Ascending aorta (tissue), 2 donors: ENCODE measurements around the gene WDR49. TPM values are rescaled to one million over a fixed set of nuclear protein-coding genes. Genes with fewer than 3 reads are reported as not detected.

Experiments used
- DNase-seq, 2 donors: peaks; one replicate each; pipeline ENCODE4 v3.0.0-alpha.2; 2019; ENCODE audit warnings: low spot score in 2 of 2
- H3K27ac ChIP-seq, 2 donors: fragments of 200-600 bp; sonication (generic); one replicate each; pipeline ENCODE4 v1.5.1; 2016 to 2017; ENCODE audit warnings: mild to moderate bottlenecking in 1 of 2
- H3K27me3 ChIP-seq: fragments of 200-600 bp; sonication (generic); one replicate; pipeline ENCODE4 v1.5.1; 2017
- H3K36me3 ChIP-seq, 2 donors: fragments of 200-600 bp; sonication (generic); one replicate each; pipeline ENCODE4 v1.5.1; 2016
- H3K4me1 ChIP-seq, 2 donors: fragments of 200-600 bp; sonication (generic); one replicate each; pipeline ENCODE4 v1.5.1; 2016 to 2017; ENCODE audit warnings: mild to moderate bottlenecking in 1 of 2
- H3K4me3 ChIP-seq, 2 donors: fragments of 200-600 bp; sonication (generic); one replicate each; pipeline ENCODE4 v1.5.1; 2016 to 2017; ENCODE audit warnings: mild to moderate bottlenecking in 1 of 2
- H3K9me3 ChIP-seq, 2 donors: fragments of 200-600 bp; sonication (generic); one replicate each; pipeline ENCODE4 v1.5.1; 2016
- intact Hi-C: fragments of 100-400 bp; cut with DNase I; formaldehyde crosslinking; loops from one replicate; pipeline ENCODE4 v1.15.1; 2023
- total RNA-seq: library from RNA; depleted of rRNA; stranded (reverse); fragments of >200 nt; gene quantifications from one replicate; pipeline ENCODE4 v1.1.0, GENCODE V29; 2016
- TF ChIP-seq, protein P1 (sequence below), 3 experiments: fragments of 200-600 bp in 2 of 3; fragments of 450-650 bp in 1 of 3; sonication (generic) in 2 of 3; IDR thresholded peaks; one replicate each; pipeline ENCODE4 v1.5.1; 2016 to 2019; ENCODE audit warnings: antibody characterized with exemption in 3 of 3, mild to moderate bottlenecking in 1 of 3, moderate library complexity in 1 of 3

The WDR49 gene
- total RNA-seq, 1 donor from 2014 or later: not detected

- TF ChIP-seq, protein P1, sequence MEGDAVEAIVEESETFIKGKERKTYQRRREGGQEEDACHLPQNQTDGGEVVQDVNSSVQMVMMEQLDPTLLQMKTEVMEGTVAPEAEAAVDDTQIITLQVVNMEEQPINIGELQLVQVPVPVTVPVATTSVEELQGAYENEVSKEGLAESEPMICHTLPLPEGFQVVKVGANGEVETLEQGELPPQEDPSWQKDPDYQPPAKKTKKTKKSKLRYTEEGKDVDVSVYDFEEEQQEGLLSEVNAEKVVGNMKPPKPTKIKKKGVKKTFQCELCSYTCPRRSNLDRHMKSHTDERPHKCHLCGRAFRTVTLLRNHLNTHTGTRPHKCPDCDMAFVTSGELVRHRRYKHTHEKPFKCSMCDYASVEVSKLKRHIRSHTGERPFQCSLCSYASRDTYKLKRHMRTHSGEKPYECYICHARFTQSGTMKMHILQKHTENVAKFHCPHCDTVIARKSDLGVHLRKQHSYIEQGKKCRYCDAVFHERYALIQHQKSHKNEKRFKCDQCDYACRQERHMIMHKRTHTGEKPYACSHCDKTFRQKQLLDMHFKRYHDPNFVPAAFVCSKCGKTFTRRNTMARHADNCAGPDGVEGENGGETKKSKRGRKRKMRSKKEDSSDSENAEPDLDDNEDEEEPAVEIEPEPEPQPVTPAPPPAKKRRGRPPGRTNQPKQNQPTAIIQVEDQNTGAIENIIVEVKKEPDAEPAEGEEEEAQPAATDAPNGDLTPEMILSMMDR (IDR thresholded peaks at IDR 0.05): no peak
- no peak overlapping the region for H3K4me3 ChIP-seq
- no peaks in the 10 kb centered on the region for H3K9me3 ChIP-seq
- H3K4me1 ChIP-seq: no peaks in the 10 kb centered on the region
- H3K27ac ChIP-seq: no peak overlapping the region
- intact Hi-C loops: no loop called here
- DNase-seq: no peak
- no peaks in the 10 kb centered on the region for H3K36me3 ChIP-seq
- no peaks in the 10 kb centered on the region for H3K27me3 ChIP-seq
Measured at GRCh38 chr3:167520266-167521005, 133.3 kb downstream of the WDR49 start.

DNA sequence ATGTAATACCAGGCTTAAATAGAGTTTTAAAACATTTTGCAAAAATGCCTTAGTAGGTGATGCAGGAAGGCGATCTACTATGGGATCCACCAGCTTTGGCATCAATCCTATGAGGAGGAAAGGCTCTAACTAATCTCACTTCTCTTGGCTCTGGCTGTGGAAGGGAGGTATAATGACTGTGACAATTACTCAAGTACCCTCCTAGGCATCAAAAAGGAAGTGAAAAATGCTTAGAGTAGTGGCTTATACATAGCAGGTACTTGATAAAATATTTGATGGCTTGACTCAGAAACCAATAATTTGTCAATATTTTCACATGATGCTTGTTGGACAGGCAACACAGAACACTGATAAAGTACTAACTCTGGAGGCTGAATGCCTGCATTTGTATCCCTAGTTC is 145.8 kb downstream of the WDR49 start:
- TF ChIP-seq, protein P1 (IDR thresholded peaks at IDR 0.05): no peak
- no peaks in the 10 kb centered on the region for H3K9me3 ChIP-seq
- DNase-seq: no peak
- no peak overlapping the region for H3K4me3 ChIP-seq
- no peak overlapping the region for H3K27ac ChIP-seq
- H3K27me3 ChIP-seq: no peaks in the 10 kb centered on the region
- intact Hi-C loops: no loop called here
- no peaks in the 10 kb centered on the region for H3K36me3 ChIP-seq
- H3K4me1 ChIP-seq: no peaks in the 10 kb centered on the region

DNA sequence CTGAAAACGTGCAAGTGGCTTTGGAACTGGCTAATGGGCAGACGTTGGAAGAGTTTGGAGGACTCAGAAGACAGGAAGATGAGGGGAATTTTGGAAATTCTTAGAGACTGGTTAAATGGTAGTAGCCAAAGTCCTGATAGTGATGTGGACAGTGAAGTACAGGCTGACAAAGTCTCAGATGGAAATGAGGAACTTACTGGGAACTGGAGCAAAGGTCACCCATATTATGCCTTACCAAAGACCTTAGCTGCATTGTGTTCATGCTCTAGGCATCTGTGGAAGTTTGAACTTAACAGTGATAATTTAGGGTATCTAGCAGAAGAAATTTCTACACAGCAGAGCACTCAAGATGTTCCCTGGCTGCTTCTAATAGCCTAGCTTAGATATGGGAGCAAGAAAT is 151.3 kb downstream of the WDR49 start:
- no peaks in the 10 kb centered on the region for H3K36me3 ChIP-seq
- no peak overlapping the region for H3K27ac ChIP-seq
- H3K27me3 ChIP-seq: no peaks in the 10 kb centered on the region
- no peaks in the 10 kb centered on the region for H3K9me3 ChIP-seq
- H3K4me1 ChIP-seq: no peaks in the 10 kb centered on the region
- H3K4me3 ChIP-seq: no peak overlapping the region
- intact Hi-C loops: no loop called here
- no peak for DNase-seq
- TF ChIP-seq, protein P1 (IDR thresholded peaks at IDR 0.05): no peak

GRCh38 chr3:167501941-167502340 is 151.8 kb downstream of the WDR49 start:
- no peak for DNase-seq
- no peaks in the 10 kb centered on the region for H3K36me3 ChIP-seq
- TF ChIP-seq, protein P1 (IDR thresholded peaks at IDR 0.05): no peak
- H3K9me3 ChIP-seq: no peaks in the 10 kb centered on the region
- H3K27ac ChIP-seq: no peak overlapping the region
- H3K4me3 ChIP-seq: no peak overlapping the region
- H3K4me1 ChIP-seq: no peaks in the 10 kb centered on the region
- intact Hi-C loops: no loop called here
- no peaks in the 10 kb centered on the region for H3K27me3 ChIP-seq

DNA sequence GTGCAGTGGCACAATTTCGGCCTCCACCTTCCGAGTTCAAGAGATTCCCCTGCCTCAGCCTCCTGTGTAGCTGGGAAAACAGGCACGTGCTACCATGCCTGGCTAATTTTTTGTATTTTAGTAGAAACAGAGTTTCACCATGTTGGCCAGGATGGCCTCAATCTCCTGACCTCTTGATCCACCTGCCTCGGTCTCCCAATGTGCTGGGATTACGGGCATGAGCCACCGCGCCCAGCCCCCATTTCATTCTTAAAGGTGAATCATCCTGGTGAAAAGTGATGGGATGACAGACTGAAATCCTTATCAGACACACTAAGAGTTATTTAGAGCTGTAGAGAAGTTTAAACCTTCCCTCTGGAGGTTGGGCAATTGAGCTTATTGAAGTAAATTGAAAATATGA is 155.8 kb downstream of the WDR49 start:
- Histone ChIP-seq H3K4me3 (no peak overlapping the region), H3K27me3 (no peaks in the 10 kb centered on the region), H3K4me1 (no peaks in the 10 kb centered on the region), H3K9me3 (no peaks in the 10 kb centered on the region), H3K36me3 (no peaks in the 10 kb centered on the region), H3K27ac (no peak overlapping the region)
- intact Hi-C loops: no loop called here
- TF ChIP-seq, protein P1 (IDR thresholded peaks at IDR 0.05): no peak
- DNase-seq: no peak
